H9 (cell line): ENCODE measurements around the gene TMEM41A. TPM values are rescaled to one million over a fixed set of nuclear protein-coding genes. Genes with fewer than 3 reads are reported as not detected.

Experiments
- DNase-seq: peaks from one replicate; pipeline ENCODE4 v3.0.0-alpha.2; 2017
- H2AFZ ChIP-seq: one replicate; pipeline ENCODE4 v1.6.1; 2013; ENCODE audit warnings: mild to moderate bottlenecking, low read length, control low read depth, moderate library complexity
- H2AK5ac ChIP-seq: 2 replicates; pipeline ENCODE4 v1.6.1; 2013; ENCODE audit warnings: low read length, control low read depth, mixed read lengths; ENCODE audit not compliant: insufficient read length
- H2BK120ac ChIP-seq: one replicate; pipeline ENCODE4 v1.6.1; 2013; ENCODE audit warnings: low read depth, mild to moderate bottlenecking, low read length, control low read depth, inconsistent platforms; ENCODE audit not compliant: poor library complexity, severe bottlenecking
- H2BK12ac ChIP-seq: 2 replicates; pipeline ENCODE4 v1.6.1; 2013; ENCODE audit warnings: low read length, control low read depth, mixed read lengths, low read depth; ENCODE audit not compliant: insufficient read length
- H2BK15ac ChIP-seq: 2 replicates; pipeline ENCODE4 v1.6.1; 2013; ENCODE audit warnings: low read depth, low read length, control low read depth
- H2BK20ac ChIP-seq: one replicate; pipeline ENCODE4 v1.6.1; 2013; ENCODE audit warnings: low read depth, mild to moderate bottlenecking, low read length, control low read depth, inconsistent platforms; ENCODE audit not compliant: poor library complexity, severe bottlenecking
- H2BK5ac ChIP-seq: 2 replicates; pipeline ENCODE4 v1.6.1; 2013; ENCODE audit warnings: low read length, control low read depth, mixed read lengths; ENCODE audit not compliant: insufficient read length
- H3K14ac ChIP-seq: 2 replicates; pipeline ENCODE4 v1.6.1; 2013; ENCODE audit warnings: low read length, control low read depth; ENCODE audit not compliant: insufficient read depth
- H3K18ac ChIP-seq: 2 replicates; pipeline ENCODE4 v1.6.1; 2013; ENCODE audit warnings: low read depth, mild to moderate bottlenecking, mixed read lengths, low read length, control low read depth; ENCODE audit not compliant: insufficient read length
- H3K23ac ChIP-seq: 2 replicates; pipeline ENCODE4 v1.6.1; 2013; ENCODE audit warnings: low read length, control low read depth, mixed read lengths, low read depth; ENCODE audit not compliant: insufficient read length
- H3K23me2 ChIP-seq: 2 replicates; pipeline ENCODE4 v1.6.1; 2013; ENCODE audit warnings: low read depth, mild to moderate bottlenecking, mixed read lengths, low read length, control low read depth; ENCODE audit not compliant: insufficient read length, poor library complexity, severe bottlenecking
- H3K27ac ChIP-seq: 2 replicates; pipeline ENCODE4 v1.5.1; 2013; ENCODE audit warnings: low read length, control low read depth, mixed read lengths, low read depth; ENCODE audit not compliant: insufficient read length
- H3K27me3 ChIP-seq: 2 replicates; pipeline ENCODE4 v1.6.1; 2013; ENCODE audit warnings: low read length, control low read depth, inconsistent platforms; ENCODE audit not compliant: insufficient read depth
- H3K4ac ChIP-seq: 2 replicates; pipeline ENCODE4 v1.6.1; 2013; ENCODE audit warnings: low read depth, mild to moderate bottlenecking, control low read depth, inconsistent platforms, low read length, moderate library complexity
- H3K4me1 ChIP-seq: 2 replicates; pipeline ENCODE4 v1.6.1; 2013; ENCODE audit warnings: low read length, control low read depth, inconsistent platforms; ENCODE audit not compliant: insufficient read depth
- H3K4me2 ChIP-seq: 2 replicates; pipeline ENCODE4 v1.6.1; 2013; ENCODE audit warnings: low read length, control low read depth, mixed read lengths; ENCODE audit not compliant: insufficient read length, insufficient read depth
- H3K56ac ChIP-seq: 2 replicates; pipeline ENCODE4 v1.6.1; 2013; ENCODE audit warnings: low read depth, mild to moderate bottlenecking, mixed read lengths, low read length, control low read depth; ENCODE audit not compliant: insufficient read length
- H3K79me1 ChIP-seq: 2 replicates; pipeline ENCODE4 v1.6.1; 2013; ENCODE audit warnings: low read depth, mild to moderate bottlenecking, moderate library complexity, low read length, control low read depth, inconsistent platforms; ENCODE audit not compliant: insufficient read depth, poor library complexity, severe bottlenecking
- H3K79me2 ChIP-seq: 2 replicates; pipeline ENCODE4 v1.6.1; 2013; ENCODE audit warnings: low read length, control low read depth, inconsistent platforms; ENCODE audit not compliant: insufficient read depth
- H3K9ac ChIP-seq: 2 replicates; pipeline ENCODE4 v1.6.1; 2013; ENCODE audit warnings: low read length, control low read depth, mixed read lengths; ENCODE audit not compliant: insufficient read length; ENCODE audit errors: extremely low read depth
- H3K9me3 ChIP-seq: one replicate; pipeline ENCODE4 v1.6.1; 2013; ENCODE audit warnings: low read depth, low read length, inconsistent platforms; ENCODE audit not compliant: control insufficient read depth
- H3T11ph ChIP-seq: one replicate; pipeline ENCODE4 v1.6.1; 2013; ENCODE audit warnings: mild to moderate bottlenecking, low read length, control low read depth, inconsistent platforms
- H4K20me1 ChIP-seq: one replicate; pipeline ENCODE4 v1.6.1; 2013; ENCODE audit not compliant: control insufficient read depth, insufficient read length, insufficient read depth
- H4K5ac ChIP-seq: 2 replicates; pipeline ENCODE4 v1.6.1; 2013; ENCODE audit warnings: low read depth, mild to moderate bottlenecking, mixed read lengths, low read length, control low read depth; ENCODE audit not compliant: insufficient read length
- H4K8ac ChIP-seq: replicated peaks from 2 replicates; pipeline ENCODE4 v1.6.1; 2013; ENCODE audit warnings: low read length, control low read depth, mixed read lengths, low read depth; ENCODE audit not compliant: insufficient read length
- H4K91ac ChIP-seq: 2 replicates; pipeline ENCODE4 v1.6.1; 2013; ENCODE audit warnings: low read depth, mild to moderate bottlenecking, moderate library complexity, mixed read lengths, low read length, control low read depth; ENCODE audit not compliant: insufficient read length
- H3K27ac Mint-ChIP-seq, 3 experiments: 2 replicates in 2 of 3; 3 replicates in 1 of 3; pipeline ENCODE4 v1.8.0; 2020 to 2021; ENCODE audit warnings: mixed read lengths in 3 of 3, mild to moderate bottlenecking in 1 of 3, moderate library complexity in 1 of 3
- H3K27me3 Mint-ChIP-seq: 2 replicates; pipeline ENCODE4 v1.8.0; 2021; ENCODE audit warnings: low read depth, mild to moderate bottlenecking, moderate library complexity, mixed read lengths
- H3K36me3 Mint-ChIP-seq, 3 experiments: 2 replicates in 2 of 3; 3 replicates in 1 of 3; pipeline ENCODE4 v1.8.0; 2020 to 2021; ENCODE audit warnings: low read depth in 3 of 3, mixed read lengths in 3 of 3; ENCODE audit not compliant: insufficient read depth in 1 of 3
- H3K4me1 Mint-ChIP-seq, 2 experiments: 2 replicates each; pipeline ENCODE4 v1.8.0; 2020; ENCODE audit warnings: mixed read lengths in 2 of 2
- H3K4me3 Mint-ChIP-seq, 2 experiments: 2 replicates in 1 of 2; 3 replicates in 1 of 2; pipeline ENCODE4 v1.8.0; 2020 to 2021; ENCODE audit warnings: mild to moderate bottlenecking in 2 of 2, mixed read lengths in 2 of 2, moderate library complexity in 1 of 2
- H3K9me3 Mint-ChIP-seq, 2 experiments: 2 replicates in 1 of 2; 3 replicates in 1 of 2; pipeline ENCODE4 v1.8.0; 2020; ENCODE audit warnings: mild to moderate bottlenecking in 2 of 2, mixed read lengths in 2 of 2, moderate library complexity in 1 of 2
- WGBS: extraction: QIAGEN DNeasy Blood & Tissue Kit; methylation state at CpG from one replicate; pipeline ENCODE4 v1.1.7; 2013; ENCODE audit warnings: missing lambda C conversion rate, low lambda C conversion rate, mixed read lengths; ENCODE audit not compliant: insufficient read length; ENCODE audit errors: extremely low coverage; 5-methylcytosine and 5-hydroxymethylcytosine counted together
- total RNA-seq: library from RNA; stranded (reverse); gene quantifications from 2 replicates; pipeline ENCODE4 v1.2.1, GENCODE V29; 2021
- TF ChIP-seq, protein P1 (sequence below): fragments of 200-600 bp; sonication (generic); conservative IDR thresholded peaks from 3 replicates; pipeline ENCODE4 v1.8.0; 2021; ENCODE audit warnings: antibody characterized with exemption, mild to moderate bottlenecking

The TMEM41A gene
- total RNA-seq, 1 experiment from 2014 or later: 23.9 TPM

DNA sequence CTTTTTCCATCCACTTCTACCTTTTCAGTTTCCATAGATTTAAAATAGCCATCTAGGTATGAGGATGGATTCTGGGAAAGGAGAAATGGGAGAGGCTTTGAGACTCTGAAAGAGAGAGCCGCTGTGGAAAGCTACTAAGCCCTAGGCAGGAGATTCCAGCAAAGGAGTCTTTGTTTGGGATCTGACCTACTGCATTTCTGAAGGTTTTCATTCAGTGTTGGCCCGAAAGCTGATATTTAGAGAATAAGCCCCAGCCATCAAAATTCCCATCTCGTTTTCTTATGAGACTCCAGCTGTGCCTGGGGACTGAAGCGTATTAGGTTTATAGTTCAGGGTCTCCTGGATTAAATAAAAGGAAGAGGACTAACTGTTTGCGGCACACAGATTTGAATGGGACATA, 34.1 kb upstream of the TMEM41A start:
- H3K27me3 ChIP-seq: no peaks in the 10 kb centered on the region
- no peak overlapping the region for H3K14ac ChIP-seq
- no peaks in the 10 kb centered on the region for H3K9me3 Mint-ChIP-seq
- H4K20me1 ChIP-seq: no peaks in the 10 kb centered on the region
- H4K91ac ChIP-seq: no peak overlapping the region
- peaks cover 3 to 13% of the 10 kb centered on the region in 2 experiments for H3K4me1 Mint-ChIP-seq
- no peak overlapping the region for H3T11ph ChIP-seq
- no peak overlapping the region for H2BK12ac ChIP-seq
- no peak overlapping the region for H3K56ac ChIP-seq
- H3K79me1 ChIP-seq: no peaks in the 10 kb centered on the region
- no peaks in the 10 kb centered on the region for H3K36me3 Mint-ChIP-seq
- no peaks in the 10 kb centered on the region for H3K9me3 ChIP-seq
- H2BK20ac ChIP-seq: no peak overlapping the region
- H3K4me2 ChIP-seq: no peak overlapping the region
- no peaks in the 10 kb centered on the region for H3K79me2 ChIP-seq
- no peak overlapping the region for H3K23ac ChIP-seq
- no peak overlapping the region for H2BK15ac ChIP-seq
- peak overlapping the region; percentile 14 for H2AFZ ChIP-seq
- H3K18ac ChIP-seq: no peak overlapping the region
- DNase-seq: no peak
- H2BK5ac ChIP-seq: no peak overlapping the region
- no peak overlapping the region for H3K27ac Mint-ChIP-seq
- H4K8ac ChIP-seq: no peak overlapping the region
- TF ChIP-seq, protein P1, sequence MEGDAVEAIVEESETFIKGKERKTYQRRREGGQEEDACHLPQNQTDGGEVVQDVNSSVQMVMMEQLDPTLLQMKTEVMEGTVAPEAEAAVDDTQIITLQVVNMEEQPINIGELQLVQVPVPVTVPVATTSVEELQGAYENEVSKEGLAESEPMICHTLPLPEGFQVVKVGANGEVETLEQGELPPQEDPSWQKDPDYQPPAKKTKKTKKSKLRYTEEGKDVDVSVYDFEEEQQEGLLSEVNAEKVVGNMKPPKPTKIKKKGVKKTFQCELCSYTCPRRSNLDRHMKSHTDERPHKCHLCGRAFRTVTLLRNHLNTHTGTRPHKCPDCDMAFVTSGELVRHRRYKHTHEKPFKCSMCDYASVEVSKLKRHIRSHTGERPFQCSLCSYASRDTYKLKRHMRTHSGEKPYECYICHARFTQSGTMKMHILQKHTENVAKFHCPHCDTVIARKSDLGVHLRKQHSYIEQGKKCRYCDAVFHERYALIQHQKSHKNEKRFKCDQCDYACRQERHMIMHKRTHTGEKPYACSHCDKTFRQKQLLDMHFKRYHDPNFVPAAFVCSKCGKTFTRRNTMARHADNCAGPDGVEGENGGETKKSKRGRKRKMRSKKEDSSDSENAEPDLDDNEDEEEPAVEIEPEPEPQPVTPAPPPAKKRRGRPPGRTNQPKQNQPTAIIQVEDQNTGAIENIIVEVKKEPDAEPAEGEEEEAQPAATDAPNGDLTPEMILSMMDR: no peak
- H3K4ac ChIP-seq: no peak overlapping the region
- H2BK120ac ChIP-seq: no peak overlapping the region
- no peaks in the 10 kb centered on the region for H3K23me2 ChIP-seq
- no peak overlapping the region for H2AK5ac ChIP-seq
- H4K5ac ChIP-seq: no peak overlapping the region
- peaks cover 2% of the 10 kb centered on the region; the same call in 1 of the 2 replicates for H3K27me3 Mint-ChIP-seq
- no peak overlapping the region for H3K9ac ChIP-seq
- no peaks in the 10 kb centered on the region for H3K4me1 ChIP-seq
- no peak overlapping the region for H3K27ac ChIP-seq
- no CpG with 5 or more reads among the region's 5 CpGs for WGBS
- no peak overlapping the region for H3K4me3 Mint-ChIP-seq
